GM23248 (cell line): Measurements from ENCODE around the gene GPR17. TPM values are rescaled to one million over a fixed set of nuclear protein-coding genes. Genes with fewer than 3 reads are reported as not detected.

ENCODE experiments used
- DNase-seq: peaks from one replicate; pipeline ENCODE4 v3.0.0-alpha.2; 2015
- H2AFZ ChIP-seq: fragments of 200-600 bp; sonication (generic); 2 replicates; pipeline ENCODE4 v1.6.1; 2016; ENCODE audit warnings: antibody characterized with exemption
- H3F3A ChIP-seq: fragments of 200-600 bp; sonication (generic); 2 replicates; pipeline ENCODE4 v1.6.1; 2016; ENCODE audit warnings: mild to moderate bottlenecking, antibody characterized with exemption, mixed run types; ENCODE audit not compliant: insufficient read depth
- H3K27ac ChIP-seq: fragments of 200-600 bp; sonication (generic); 2 replicates; pipeline ENCODE4 v1.5.1; 2016; ENCODE audit warnings: mild to moderate bottlenecking
- H3K27me3 ChIP-seq: fragments of 200-600 bp; sonication (generic); replicated peaks from 2 replicates; pipeline ENCODE4 v1.6.1; 2016; ENCODE audit warnings: mild to moderate bottlenecking; ENCODE audit not compliant: insufficient read depth
- H3K36me3 ChIP-seq: fragments of 200-600 bp; sonication (generic); 2 replicates; pipeline ENCODE4 v1.6.1; 2016; ENCODE audit warnings: low read depth, mild to moderate bottlenecking
- H3K4me1 ChIP-seq: fragments of 200-600 bp; sonication (generic); 2 replicates; pipeline ENCODE4 v1.6.1; 2016; ENCODE audit warnings: mild to moderate bottlenecking; ENCODE audit not compliant: insufficient read depth
- H3K4me2 ChIP-seq: fragments of 200-600 bp; sonication (generic); one replicate; pipeline ENCODE4 v1.6.1; 2016; ENCODE audit warnings: mild to moderate bottlenecking; ENCODE audit not compliant: unreplicated experiment
- H3K4me3 ChIP-seq: fragments of 200-600 bp; sonication (generic); 2 replicates; pipeline ENCODE4 v1.5.1; 2016; ENCODE audit warnings: mild to moderate bottlenecking
- H3K79me2 ChIP-seq: fragments of 200-600 bp; sonication (generic); 2 replicates; pipeline ENCODE4 v1.6.1; 2016; ENCODE audit warnings: mild to moderate bottlenecking; ENCODE audit not compliant: insufficient read depth
- H3K9ac ChIP-seq: fragments of 200-600 bp; sonication (generic); 2 replicates; pipeline ENCODE4 v1.6.1; 2016; ENCODE audit warnings: mild to moderate bottlenecking
- H3K9me2 ChIP-seq: fragments of 200-600 bp; sonication (generic); 2 replicates; pipeline ENCODE4 v1.6.1; 2016; ENCODE audit warnings: mixed run types, mild to moderate bottlenecking, moderate library complexity; ENCODE audit not compliant: insufficient read depth
- H3K9me3 ChIP-seq: fragments of 200-600 bp; sonication (generic); one replicate; pipeline ENCODE4 v1.6.1; 2017; ENCODE audit warnings: low read depth
- H4K20me1 ChIP-seq: fragments of 200-600 bp; sonication (generic); 2 replicates; pipeline ENCODE4 v1.6.0; 2016; ENCODE audit not compliant: insufficient read depth
- EZH2 ChIP-seq: fragments of 200-600 bp; sonication (generic); IDR thresholded peaks from 2 replicates; pipeline ENCODE4 v1.6.1; 2018; ENCODE audit warnings: antibody characterized with exemption, mild to moderate bottlenecking; ENCODE audit not compliant: insufficient read depth, poor library complexity, severe bottlenecking
- EZH2phosphoT487 ChIP-seq: fragments of 200-600 bp; sonication (generic); IDR thresholded peaks from 2 replicates; pipeline ENCODE4 v1.6.1; 2018; ENCODE audit warnings: antibody characterized with exemption, moderate library complexity, mild to moderate bottlenecking, low read depth; ENCODE audit not compliant: insufficient read depth
- WGBS, 2 experiments: methylation state at CpG; one replicate each; pipeline ENCODE4 v1.1.6; 2015 to 2017; ENCODE audit warnings: low lambda C conversion rate in 2 of 2, low coverage in 1 of 2; ENCODE audit errors: missing lambda C conversion rate in 2 of 2; 5-methylcytosine and 5-hydroxymethylcytosine counted together
- in situ Hi-C: fragments of 300-500 bp; cut with MboI; formaldehyde crosslinking; loops from 2 replicates; pipeline ENCODE4 v1.15.0; 2020
- polyA plus RNA-seq: library from polyadenylated mRNA; unstranded; fragments of >200 nt; fragmentation: Nextera tagmentation; extraction: Ambion mirVana; gene quantifications from 2 replicates; pipeline ENCODE4 v1.2.1, GENCODE V29; 2016
- total RNA-seq: library from RNA; depleted of rRNA; stranded (reverse); fragments of >200 nt; shearing (Covaris generic); gene quantifications from 2 replicates; pipeline ENCODE4 v1.2.3, GENCODE V29; 2014

Gene GPR17
- total and polyA plus RNA-seq, 2 experiments from 2014 or later: 0.11 TPM; not detected in 1

DNA sequence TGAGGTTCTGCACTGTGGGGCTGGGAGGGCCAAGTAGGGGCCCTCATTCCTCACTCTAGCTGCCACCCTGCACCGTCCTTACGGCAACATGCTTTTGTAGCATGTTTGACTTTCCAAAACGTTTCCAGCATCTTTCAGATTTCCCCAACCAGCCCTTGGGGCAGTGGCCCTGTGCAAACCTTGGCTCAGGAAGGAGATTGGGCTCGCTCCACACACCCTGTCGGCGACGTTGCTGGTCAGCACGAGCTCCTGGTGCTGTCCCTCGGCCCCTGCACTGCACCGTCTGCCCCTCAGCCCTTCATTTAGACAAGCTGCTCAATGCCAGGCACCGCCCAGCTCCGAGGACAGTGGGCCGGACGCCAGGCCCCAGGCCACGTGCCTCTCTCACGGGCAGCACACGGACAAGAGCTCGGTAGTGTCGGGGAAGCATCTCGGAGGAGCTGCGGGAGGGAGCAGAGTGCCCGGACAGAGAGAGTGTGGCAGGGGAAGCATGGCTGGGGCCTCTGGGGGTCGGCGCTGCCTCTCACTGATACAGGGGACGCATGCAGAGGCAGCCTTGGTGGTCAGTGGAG is 6.9 kb downstream of the GPR17 start:
- no peak overlapping the region for H2AFZ ChIP-seq
- in situ Hi-C loops: no loop called here
- H3K27ac ChIP-seq: no peak overlapping the region
- H3K4me3 ChIP-seq: no peak overlapping the region
- no peaks in the 10 kb centered on the region for H3K4me1 ChIP-seq
- H3K4me2 ChIP-seq: no peak overlapping the region
- no peaks in the 10 kb centered on the region for H3K36me3 ChIP-seq
- H3K9me3 ChIP-seq: no peaks in the 10 kb centered on the region
- no peak for TF ChIP-seq EZH2
- TF ChIP-seq EZH2phosphoT487: no peak
- 78 to 80% methylated on average over 25 of the region's 25 CpGs for WGBS, 2 experiments
- H3F3A ChIP-seq: no peaks in the 10 kb centered on the region
- H3K79me2 ChIP-seq: no peaks in the 10 kb centered on the region
- no peaks in the 10 kb centered on the region for H3K27me3 ChIP-seq
- no peaks in the 10 kb centered on the region for H3K9me2 ChIP-seq
- no peaks in the 10 kb centered on the region for H4K20me1 ChIP-seq
- DNase-seq: no peak
- no peak overlapping the region for H3K9ac ChIP-seq

DNA sequence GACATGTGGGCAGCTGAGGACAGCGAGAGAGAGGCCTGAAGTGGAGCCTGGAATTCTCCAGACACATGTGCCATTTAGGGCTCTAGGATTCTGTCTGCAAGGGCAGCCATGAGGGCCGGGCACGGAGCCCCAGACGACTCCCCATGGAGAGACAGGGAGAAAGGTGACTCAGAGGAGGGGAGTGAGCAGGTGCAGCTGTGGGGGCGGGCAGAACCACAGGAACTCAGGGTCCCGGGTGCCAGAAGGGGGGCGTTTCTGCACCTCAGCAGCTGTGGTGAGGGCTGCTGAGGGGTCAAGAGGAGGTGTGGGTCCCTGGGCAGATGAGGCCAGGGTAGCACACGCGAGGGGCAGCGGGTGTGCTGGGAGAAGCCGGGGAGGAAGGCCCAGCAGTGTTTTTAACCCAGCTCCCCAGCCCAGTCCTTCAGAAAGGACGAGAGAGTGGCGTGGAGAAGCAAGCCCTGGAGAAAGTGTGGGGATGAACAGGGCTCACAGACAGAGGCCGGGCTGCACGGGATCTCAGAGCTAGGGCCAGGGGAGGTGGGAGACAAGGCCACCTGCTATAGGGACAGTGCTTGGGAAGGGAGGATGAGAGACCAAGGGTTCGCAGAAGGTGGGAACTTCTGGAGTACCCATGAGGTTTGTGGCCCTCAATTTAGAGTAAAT is 7.6 kb downstream of the GPR17 start:
- 79 to 83% methylated on average over 16 of the region's 16 CpGs for WGBS, 2 experiments
- in situ Hi-C loops: no loop called here
- Histone ChIP-seq H3K4me3 (no peak overlapping the region), H3K79me2 (no peaks in the 10 kb centered on the region), H3K27ac (no peak overlapping the region), H3K9me2 (no peaks in the 10 kb centered on the region), H3K4me2 (no peak overlapping the region), H3K4me1 (no peaks in the 10 kb centered on the region), H3F3A (no peaks in the 10 kb centered on the region), H3K9ac (no peak overlapping the region), H3K36me3 (no peaks in the 10 kb centered on the region), H3K9me3 (no peaks in the 10 kb centered on the region), H2AFZ (no peak overlapping the region), H4K20me1 (no peaks in the 10 kb centered on the region), H3K27me3 (no peaks in the 10 kb centered on the region)
- DNase-seq: no peak
- TF ChIP-seq EZH2 (no peak), EZH2phosphoT487 (no peak)

GRCh38 chr2:127654084-127654837 is 8.3 kb downstream of the GPR17 start:
- no peaks in the 10 kb centered on the region for H3K9me3 ChIP-seq
- no peak for TF ChIP-seq EZH2
- TF ChIP-seq EZH2phosphoT487: no peak
- in situ Hi-C loops: no loop called here
- H3K36me3 ChIP-seq: no peaks in the 10 kb centered on the region
- no peak overlapping the region for H3K9ac ChIP-seq
- H3K27ac ChIP-seq: no peak overlapping the region
- H3F3A ChIP-seq: no peaks in the 10 kb centered on the region
- H3K9me2 ChIP-seq: no peaks in the 10 kb centered on the region
- no peaks in the 10 kb centered on the region for H3K4me1 ChIP-seq
- H2AFZ ChIP-seq: no peak overlapping the region
- 84 to 86% methylated on average over 16 to 23 of the region's 24 CpGs for WGBS, 2 experiments
- H3K27me3 ChIP-seq: no peaks in the 10 kb centered on the region
- H3K4me2 ChIP-seq: no peak overlapping the region
- no peak overlapping the region for H3K4me3 ChIP-seq
- no peak for DNase-seq
- H4K20me1 ChIP-seq: no peaks in the 10 kb centered on the region
- H3K79me2 ChIP-seq: no peaks in the 10 kb centered on the region

DNA sequence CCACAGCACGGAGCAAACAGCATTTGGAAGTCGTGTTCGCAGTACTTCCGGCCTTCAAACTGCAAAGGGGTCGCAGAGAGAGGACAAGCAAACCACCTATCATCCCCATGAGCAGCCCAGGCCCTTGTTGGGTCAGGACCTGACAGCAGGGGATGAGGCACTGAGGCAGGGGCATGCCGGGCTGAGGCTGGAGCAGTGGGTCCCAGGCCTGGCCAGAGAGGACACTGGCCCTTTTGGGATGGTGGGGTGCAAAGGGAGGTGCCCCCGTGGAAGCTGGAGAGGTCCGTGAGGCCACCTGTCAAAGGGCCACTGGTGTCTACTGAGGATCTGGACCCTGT is 8.9 kb downstream of the GPR17 start:
- Histone ChIP-seq H3F3A (no peaks in the 10 kb centered on the region), H3K4me3 (no peak overlapping the region), H3K4me1 (no peaks in the 10 kb centered on the region), H3K4me2 (no peak overlapping the region), H3K36me3 (no peaks in the 10 kb centered on the region), H3K27ac (no peak overlapping the region), H3K27me3 (no peaks in the 10 kb centered on the region), H2AFZ (no peak overlapping the region), H3K9ac (no peak overlapping the region), H3K9me2 (no peaks in the 10 kb centered on the region), H3K9me3 (no peaks in the 10 kb centered on the region), H4K20me1 (no peaks in the 10 kb centered on the region), H3K79me2 (no peaks in the 10 kb centered on the region)
- in situ Hi-C loops: no loop called here
- TF ChIP-seq EZH2phosphoT487: no peak
- TF ChIP-seq EZH2: no peak
- WGBS, 2 experiments: 78 to 81% methylated on average over 8 of the region's 8 CpGs
- DNase-seq: no peak
